LNCaP clone FGC (cell line): ENCODE measurements around the gene VEGFC.

ENCODE experiments used
- DNase-seq: peaks from one replicate; pipeline ENCODE4 v3.0.0-alpha.2; 2011; ENCODE audit warnings: low read depth
- H3K4me3 ChIP-seq: 2 replicates; pipeline ENCODE4 v1.5.1; 2011; ENCODE audit warnings: mild to moderate bottlenecking, low read depth, low read length, control low read depth
- CTCF ChIP-seq: IDR thresholded peaks from 2 replicates; pipeline ENCODE4 v1.5.1; 2012; ENCODE audit warnings: mild to moderate bottlenecking; ENCODE audit not compliant: control insufficient read depth, insufficient read depth; ENCODE audit errors: extremely low read depth

Gene VEGFC

GRCh38 chr4:176780995-176781738, 11.6 kb downstream of the VEGFC start:
- no peak for TF ChIP-seq CTCF
- no peak overlapping the region for H3K4me3 ChIP-seq
- DNase-seq = no peak

- no peak for DNase-seq
- TF ChIP-seq CTCF = no peak
- no peak overlapping the region for H3K4me3 ChIP-seq
Observed at GRCh38 chr4:176779421-176779820, 13.3 kb downstream of the VEGFC start.

- no peak for TF ChIP-seq CTCF
- H3K4me3 ChIP-seq = no peak overlapping the region
- no peak for DNase-seq
Observed at GRCh38 chr4:176778491-176778890, 14.2 kb downstream of the VEGFC start.

GRCh38 chr4:176778063-176778462, 14.7 kb downstream of the VEGFC start:
- TF ChIP-seq CTCF = no peak
- no peak overlapping the region for H3K4me3 ChIP-seq
- no peak for DNase-seq

- no peak overlapping the region for H3K4me3 ChIP-seq
- DNase-seq = no peak
- no peak for TF ChIP-seq CTCF
Observed at GRCh38 chr4:176775338-176775737, 17.4 kb downstream of the VEGFC start.

GRCh38 chr4:176774852-176775251, 17.9 kb downstream of the VEGFC start:
- TF ChIP-seq CTCF = no peak
- H3K4me3 ChIP-seq = no peak overlapping the region
- no peak for DNase-seq

GRCh38 chr4:176769514-176769913, 23.2 kb downstream of the VEGFC start:
- H3K4me3 ChIP-seq = no peak overlapping the region
- TF ChIP-seq CTCF = no peak
- DNase-seq = no peak
